T-helper 2 cell treated with Interferon-gamma antibody and Interleukin-4, amounts not matched to agents 100 ng/mL and 5 ng/mL, for 36 hours (primary cell): Measurements from ENCODE around the gene TGFB2. TPM values are rescaled to one million over a fixed set of nuclear protein-coding genes. Genes with fewer than 3 reads are reported as not detected.
"Not testable (repeated sequence)": the region's sequence is repeated elsewhere in the genome, so short reads cannot be mapped to it uniquely, and the experiment has no call there.

Source experiments
- intact Hi-C: fragments of 100-400 bp; cut with micrococcal nuclease; formaldehyde crosslinking; loops from one replicate; pipeline ENCODE4 v1.15.1; 2023
- total RNA-seq: library from RNA; stranded (reverse); gene quantifications from 2 replicates; pipeline ENCODE4 v1.2.3, GENCODE V29; 2022

The TGFB2 gene
- total RNA-seq: not detected in 2 replicates

- intact Hi-C loops: loop anchor here (2.0 to 5.0 kb wide), 3 partner anchors 14 to 827 kb away; partner anchors contain the start of gene LYPLAL1
Measured at GRCh38 chr1:218344814-218345672, at the start of gene TGFB2. TGFB2 (plus strand) TSS chr1:218345336; CDS start chr1:218346702, 1,366 bp downstream.

- intact Hi-C loops: no loop called here
Measured at GRCh38 chr1:218296162-218296561, 49.0 kb upstream of the TGFB2 start.

- intact Hi-C loops: no loop called here
Measured at GRCh38 chr1:218297461-218297860, 47.7 kb upstream of the TGFB2 start.

GRCh38 chr1:218297867-218298266 is 47.3 kb upstream of the TGFB2 start:
- intact Hi-C loops: no loop called here

GRCh38 chr1:218298398-218298797 is 46.7 kb upstream of the TGFB2 start:
- intact Hi-C loops: no loop called here

GRCh38 chr1:218299416-218299815 is 45.7 kb upstream of the TGFB2 start:
- intact Hi-C loops: no loop called here

- intact Hi-C loops: no loop called here
Measured at GRCh38 chr1:218301217-218301616, 43.9 kb upstream of the TGFB2 start.

GRCh38 chr1:218302155-218302554 is 43.0 kb upstream of the TGFB2 start:
- intact Hi-C loops: no loop called here

GRCh38 chr1:218303176-218303879 is 41.8 kb upstream of the TGFB2 start:
- intact Hi-C loops: no loop called here

GRCh38 chr1:218304281-218305039 is 40.7 kb upstream of the TGFB2 start:
- intact Hi-C loops: no loop called here

GRCh38 chr1:218305472-218306064 is 39.6 kb upstream of the TGFB2 start:
- intact Hi-C loops: no loop called here

GRCh38 chr1:218312509-218312908 is 32.6 kb upstream of the TGFB2 start:
- intact Hi-C loops: no loop called here

- intact Hi-C loops: no loop called here
Measured at GRCh38 chr1:218314316-218314715, 30.8 kb upstream of the TGFB2 start.

- intact Hi-C loops: no loop called here
Measured at GRCh38 chr1:218315638-218316037, 29.5 kb upstream of the TGFB2 start.

- intact Hi-C loops: no loop called here
Measured at GRCh38 chr1:218317061-218317460, 28.1 kb upstream of the TGFB2 start.

- intact Hi-C loops: not testable (repeated sequence)
Measured at GRCh38 chr1:218320182-218320581, 25.0 kb upstream of the TGFB2 start.

GRCh38 chr1:218322762-218323161 is 22.4 kb upstream of the TGFB2 start:
- intact Hi-C loops: no loop called here

GRCh38 chr1:218323568-218324225 is 21.4 kb upstream of the TGFB2 start:
- intact Hi-C loops: no loop called here

- intact Hi-C loops: no loop called here
Measured at GRCh38 chr1:218324226-218324580, 20.9 kb upstream of the TGFB2 start.

- intact Hi-C loops: no loop called here
Measured at GRCh38 chr1:218328769-218329168, 16.4 kb upstream of the TGFB2 start.
